Measurements from ENCODE around the gene CCL2.

CCL2 gene

DNA sequence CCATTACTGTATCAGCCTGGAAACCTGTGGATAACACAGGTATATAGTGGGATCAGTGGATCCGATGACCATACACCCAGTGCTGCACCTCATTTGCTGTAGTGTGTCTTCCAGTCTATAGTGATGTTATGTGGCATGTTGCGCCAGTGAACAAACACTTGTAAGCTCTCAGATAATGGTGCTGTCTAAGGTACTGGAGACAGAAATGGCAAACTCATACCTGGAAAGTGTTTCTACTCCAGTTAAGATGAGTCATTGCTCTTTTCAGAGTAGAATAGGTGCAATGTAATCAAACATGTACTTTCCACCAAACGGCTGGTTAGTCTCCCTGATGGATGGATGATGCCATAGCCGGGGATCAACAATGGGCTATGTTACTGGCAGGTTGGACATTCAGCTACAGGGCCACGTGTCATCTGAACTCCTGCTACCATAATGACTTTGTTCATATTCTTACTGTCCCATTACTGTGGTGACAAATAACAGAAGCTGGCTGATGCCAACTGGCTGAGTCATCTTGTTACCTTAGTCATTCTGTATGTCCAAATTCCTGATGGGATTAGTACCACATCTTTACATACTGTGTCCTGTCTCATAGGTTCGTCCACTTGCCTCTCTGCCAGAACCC is 36.8 kb downstream of the CCL2 start:
- H3K4me2 ChIP-seq (ENCODE audit: low read depth, low read length, poor library complexity, severe bottlenecking) = no peak overlapping the region
- H3K9me2 ChIP-seq (replicated peaks; ENCODE audit: insufficient read depth, low read length) = no peaks in the 10 kb centered on the region
- TF ChIP-seq, protein P1, sequence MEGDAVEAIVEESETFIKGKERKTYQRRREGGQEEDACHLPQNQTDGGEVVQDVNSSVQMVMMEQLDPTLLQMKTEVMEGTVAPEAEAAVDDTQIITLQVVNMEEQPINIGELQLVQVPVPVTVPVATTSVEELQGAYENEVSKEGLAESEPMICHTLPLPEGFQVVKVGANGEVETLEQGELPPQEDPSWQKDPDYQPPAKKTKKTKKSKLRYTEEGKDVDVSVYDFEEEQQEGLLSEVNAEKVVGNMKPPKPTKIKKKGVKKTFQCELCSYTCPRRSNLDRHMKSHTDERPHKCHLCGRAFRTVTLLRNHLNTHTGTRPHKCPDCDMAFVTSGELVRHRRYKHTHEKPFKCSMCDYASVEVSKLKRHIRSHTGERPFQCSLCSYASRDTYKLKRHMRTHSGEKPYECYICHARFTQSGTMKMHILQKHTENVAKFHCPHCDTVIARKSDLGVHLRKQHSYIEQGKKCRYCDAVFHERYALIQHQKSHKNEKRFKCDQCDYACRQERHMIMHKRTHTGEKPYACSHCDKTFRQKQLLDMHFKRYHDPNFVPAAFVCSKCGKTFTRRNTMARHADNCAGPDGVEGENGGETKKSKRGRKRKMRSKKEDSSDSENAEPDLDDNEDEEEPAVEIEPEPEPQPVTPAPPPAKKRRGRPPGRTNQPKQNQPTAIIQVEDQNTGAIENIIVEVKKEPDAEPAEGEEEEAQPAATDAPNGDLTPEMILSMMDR (IDR thresholded peaks at IDR 0.05; ENCODE audit: insufficient read depth, low read length, poor library complexity, severe bottlenecking) = no peak
- no peak for TF ChIP-seq EZH2phosphoT487 (conservative IDR thresholded peaks at IDR 0.05; ENCODE audit: low read length)
- no peaks in the 10 kb centered on the region for H3K9me3 ChIP-seq (ENCODE audit: insufficient read depth, low read length)
- H3K27ac ChIP-seq (ENCODE audit: low read depth, low read length) = no peak overlapping the region
- H4K20me1 ChIP-seq (ENCODE audit: low read depth, low read length) = no peaks in the 10 kb centered on the region
- H3K27me3 ChIP-seq (ENCODE audit: low read length) = no peaks in the 10 kb centered on the region
- no peaks in the 10 kb centered on the region for H3F3A ChIP-seq (ENCODE audit: insufficient read depth)
- H3K79me2 ChIP-seq (ENCODE audit: insufficient read depth, low read length) = no peaks in the 10 kb centered on the region
- no peak overlapping the region for H3K9ac ChIP-seq (ENCODE audit: low read length)
- H3K36me3 ChIP-seq (ENCODE audit: low read length) = no peaks in the 10 kb centered on the region
- H3K4me3 ChIP-seq (ENCODE audit: insufficient read depth, low read length, poor library complexity, severe bottlenecking) = no peak overlapping the region
- H2AFZ ChIP-seq (ENCODE audit: low read depth, low read length, severe bottlenecking) = no peak overlapping the region

DNA sequence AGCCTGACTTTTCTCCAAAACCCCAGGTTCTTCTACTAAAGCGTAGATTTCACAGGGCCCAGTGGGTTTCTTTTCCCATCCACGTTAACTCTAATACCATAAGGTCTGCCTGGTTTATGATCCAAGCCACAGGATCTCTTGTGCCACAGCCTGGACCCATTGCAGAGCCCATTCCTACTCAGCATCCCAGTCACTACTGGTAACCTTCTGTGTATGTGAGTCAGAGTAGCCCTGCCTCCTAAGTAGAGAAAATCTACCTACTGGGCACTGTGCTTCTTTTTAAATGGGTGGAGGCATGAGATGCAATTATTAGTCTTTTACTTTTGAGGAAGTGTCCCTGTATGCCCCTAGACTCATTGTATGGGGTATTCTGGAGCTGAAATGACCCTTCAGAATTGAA is 43.9 kb downstream of the CCL2 start:
- H3K79me2 ChIP-seq (ENCODE audit: insufficient read depth, low read length) = no peaks in the 10 kb centered on the region
- H3K27me3 ChIP-seq (ENCODE audit: low read length) = no peaks in the 10 kb centered on the region
- H3F3A ChIP-seq (ENCODE audit: insufficient read depth) = no peaks in the 10 kb centered on the region
- TF ChIP-seq, protein P1 (IDR thresholded peaks at IDR 0.05; ENCODE audit: insufficient read depth, low read length, poor library complexity, severe bottlenecking) = no peak
- no peak for TF ChIP-seq EZH2phosphoT487 (conservative IDR thresholded peaks at IDR 0.05; ENCODE audit: low read length)
- no peaks in the 10 kb centered on the region for H3K36me3 ChIP-seq (ENCODE audit: low read length)
- H3K9ac ChIP-seq (ENCODE audit: low read length) = no peak overlapping the region
- no peaks in the 10 kb centered on the region for H4K20me1 ChIP-seq (ENCODE audit: low read depth, low read length)
- no peaks in the 10 kb centered on the region for H3K9me2 ChIP-seq (replicated peaks; ENCODE audit: insufficient read depth, low read length)
- H3K4me3 ChIP-seq (ENCODE audit: insufficient read depth, low read length, poor library complexity, severe bottlenecking) = no peak overlapping the region
- H3K9me3 ChIP-seq (ENCODE audit: insufficient read depth, low read length) = no peaks in the 10 kb centered on the region
- H3K27ac ChIP-seq (ENCODE audit: low read depth, low read length) = no peak overlapping the region
- H2AFZ ChIP-seq (ENCODE audit: low read depth, low read length, severe bottlenecking) = no peak overlapping the region
- H3K4me2 ChIP-seq (ENCODE audit: low read depth, low read length, poor library complexity, severe bottlenecking) = no peak overlapping the region

DNA sequence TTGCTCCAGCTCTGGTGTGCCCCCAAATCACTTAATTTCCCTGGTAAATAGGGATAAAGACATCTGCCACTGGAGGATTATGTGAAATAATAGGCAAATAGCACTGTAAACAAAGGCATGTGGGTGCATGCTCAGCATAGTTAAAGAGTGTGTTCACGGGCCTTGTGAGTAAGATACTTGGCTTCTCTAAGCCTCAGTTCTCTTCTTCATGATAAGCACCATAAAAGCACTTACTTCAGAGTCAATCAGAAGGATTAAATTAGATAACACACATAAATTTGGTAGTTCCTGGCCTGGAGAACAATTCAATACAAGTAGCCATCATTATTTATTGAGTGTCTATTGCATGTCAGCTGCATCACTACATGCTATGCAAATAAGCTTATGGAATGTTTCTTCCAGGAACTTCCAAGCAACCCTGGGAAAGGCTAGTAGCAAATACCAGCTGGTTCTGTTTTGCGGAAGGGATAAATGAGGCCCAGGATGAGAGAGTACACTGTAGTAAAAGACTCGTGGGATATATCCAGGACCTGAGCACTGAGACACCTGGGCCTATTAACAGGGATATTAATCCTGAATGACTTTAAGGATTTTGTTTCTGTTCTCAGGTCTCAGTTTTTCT is 45.0 kb downstream of the CCL2 start:
- no peaks in the 10 kb centered on the region for H3K36me3 ChIP-seq (ENCODE audit: low read length)
- H3K9me2 ChIP-seq (replicated peaks; ENCODE audit: insufficient read depth, low read length) = no peaks in the 10 kb centered on the region
- H3F3A ChIP-seq (ENCODE audit: insufficient read depth) = no peaks in the 10 kb centered on the region
- H4K20me1 ChIP-seq (ENCODE audit: low read depth, low read length) = no peaks in the 10 kb centered on the region
- H3K9me3 ChIP-seq (ENCODE audit: insufficient read depth, low read length) = no peaks in the 10 kb centered on the region
- H3K27me3 ChIP-seq (ENCODE audit: low read length) = no peaks in the 10 kb centered on the region
- H2AFZ ChIP-seq (ENCODE audit: low read depth, low read length, severe bottlenecking) = no peak overlapping the region
- H3K4me3 ChIP-seq (ENCODE audit: insufficient read depth, low read length, poor library complexity, severe bottlenecking) = no peak overlapping the region
- no peak overlapping the region for H3K4me2 ChIP-seq (ENCODE audit: low read depth, low read length, poor library complexity, severe bottlenecking)
- no peak overlapping the region for H3K9ac ChIP-seq (ENCODE audit: low read length)
- TF ChIP-seq, protein P1 (IDR thresholded peaks at IDR 0.05; ENCODE audit: insufficient read depth, low read length, poor library complexity, severe bottlenecking) = no peak
- TF ChIP-seq EZH2phosphoT487 (conservative IDR thresholded peaks at IDR 0.05; ENCODE audit: low read length) = no peak
- no peak overlapping the region for H3K27ac ChIP-seq (ENCODE audit: low read depth, low read length)
- H3K79me2 ChIP-seq (ENCODE audit: insufficient read depth, low read length) = no peaks in the 10 kb centered on the region

Measured in SU-DHL-6 (cell line).